ENCODE measurements around the gene GBX2.
"Not testable (repeated sequence)": the region's sequence is repeated elsewhere in the genome, so short reads cannot be mapped to it uniquely, and the experiment has no call there.

GBX2 gene

DNA sequence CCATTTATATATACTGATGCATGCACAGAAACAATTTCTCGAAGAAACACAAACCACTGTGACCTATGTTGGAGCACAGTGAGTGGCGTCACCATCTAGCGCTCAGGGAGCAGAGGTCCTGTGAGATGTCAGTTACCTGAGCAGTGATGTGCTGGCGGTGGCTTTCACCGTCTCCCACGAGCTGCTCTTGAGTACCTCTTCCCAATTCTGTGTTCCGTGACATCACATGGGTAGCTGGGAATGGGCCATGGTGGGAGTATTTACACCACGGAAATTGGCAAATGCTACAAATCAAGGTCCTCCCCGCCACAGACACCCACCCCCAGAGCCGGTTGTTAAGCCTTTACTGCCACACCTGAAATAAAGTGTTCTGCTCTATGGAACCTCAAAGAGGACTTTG lies 24.4 kb downstream of the GBX2 start:
- no peak for DNase-seq

DNA sequence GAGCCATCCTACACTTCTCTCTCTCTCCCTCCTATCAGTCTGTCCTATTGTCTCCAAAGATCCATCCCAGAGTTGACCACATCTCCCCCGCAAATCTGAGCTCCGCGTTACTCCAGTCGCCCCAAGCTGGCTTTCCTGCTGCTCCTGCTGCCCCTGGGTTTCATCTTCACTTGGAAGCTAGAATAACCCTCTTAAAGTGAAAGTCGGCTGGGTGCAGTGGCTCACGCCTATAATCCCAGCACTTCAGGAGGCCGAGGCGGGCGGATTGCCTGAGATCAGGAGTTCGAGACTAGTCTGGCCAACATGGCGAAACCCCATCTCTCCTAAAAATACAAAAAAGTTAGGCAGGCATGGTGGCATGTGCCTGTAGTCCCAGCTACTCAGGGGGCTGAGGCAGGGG lies 26.6 kb downstream of the GBX2 start:
- DNase-seq, result not testable (repeated sequence)

DNA sequence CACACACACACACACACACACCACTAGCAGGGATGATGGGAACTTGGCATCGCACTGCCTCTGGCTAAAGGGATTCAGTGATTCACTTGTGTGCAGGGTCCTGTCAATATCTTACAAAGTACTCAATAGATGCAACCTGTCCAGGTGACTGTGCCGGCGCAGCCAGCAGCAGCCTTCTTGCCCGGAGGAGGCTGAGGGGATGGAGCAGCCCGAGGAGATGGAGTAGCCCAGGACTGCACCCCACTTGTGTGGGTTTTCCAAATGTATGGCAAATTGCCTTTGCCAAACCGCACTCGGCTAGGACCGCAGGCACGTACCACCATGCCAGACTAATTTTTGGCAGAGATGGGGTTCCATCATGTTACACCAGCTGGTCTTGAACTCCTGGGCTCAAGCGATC lies 31.1 kb downstream of the GBX2 start:
- no peak for DNase-seq

- no peak for DNase-seq
These were observed 31.6 kb downstream of the GBX2 start for GRCh38 chr2:236136538-236136937.

GRCh38 chr2:236133410-236134012 lies 34.7 kb downstream of the GBX2 start:
- no peak for DNase-seq

- DNase-seq, result no peak
These were observed 37.0 kb downstream of the GBX2 start for GRCh38 chr2:236131073-236131692.

- DNase-seq, result no peak
These were observed 37.7 kb downstream of the GBX2 start for GRCh38 chr2:236130349-236130998.

GRCh38 chr2:236129935-236130334 lies 38.3 kb downstream of the GBX2 start:
- no peak for DNase-seq

GRCh38 chr2:236128321-236128720 lies 39.9 kb downstream of the GBX2 start:
- DNase-seq, result no peak

DNA sequence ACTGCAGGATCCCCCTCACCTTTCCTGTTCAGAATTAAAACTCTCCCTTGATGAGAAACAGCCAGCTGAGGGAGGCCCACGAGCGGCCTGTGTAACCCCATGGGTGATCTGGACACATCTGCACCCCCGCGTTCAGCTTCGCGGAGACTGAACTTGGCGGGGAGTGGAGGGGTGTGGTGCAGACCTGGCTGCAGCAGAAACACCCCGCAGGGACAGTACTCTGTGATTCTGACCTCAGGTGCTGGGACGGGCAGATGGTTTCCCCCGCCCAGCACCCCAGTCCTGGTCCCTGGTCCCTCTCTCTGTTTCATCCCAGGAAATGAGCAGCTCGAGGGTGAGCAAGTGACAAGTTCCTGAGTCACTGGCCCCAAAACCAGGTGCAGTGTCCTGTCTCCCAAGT lies 41.2 kb downstream of the GBX2 start:
- DNase-seq, result no peak

- DNase-seq, result no peak
These were observed 42.6 kb downstream of the GBX2 start for GRCh38 chr2:236125541-236125940.

GRCh38 chr2:236124182-236124893 lies 43.8 kb downstream of the GBX2 start:
- no peak for DNase-seq

- DNase-seq, result no peak
These were observed 44.5 kb downstream of the GBX2 start for GRCh38 chr2:236123716-236124115.

GRCh38 chr2:236122236-236122635 lies 46.0 kb downstream of the GBX2 start:
- no peak for DNase-seq

DNA sequence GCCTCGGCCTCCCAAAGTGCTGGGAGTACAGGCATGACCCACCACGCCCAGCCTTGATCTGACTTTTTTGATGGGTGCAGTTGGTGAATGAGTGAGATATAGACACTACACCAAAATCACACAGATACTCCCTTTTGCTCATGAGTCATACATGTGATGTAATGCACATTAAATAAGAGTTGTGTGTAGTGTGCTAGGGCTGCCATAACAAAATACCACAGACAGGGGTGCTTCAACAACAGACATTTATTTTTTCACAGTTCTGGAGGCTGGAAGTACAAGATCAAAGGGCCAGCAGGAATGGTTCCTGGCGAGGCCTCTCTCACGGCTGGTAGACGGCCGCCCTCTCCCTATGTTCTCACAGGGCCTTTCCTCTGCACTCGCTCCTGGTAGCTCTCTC lies 46.6 kb downstream of the GBX2 start:
- no peak for DNase-seq

GRCh38 chr2:236120829-236121228 lies 47.4 kb downstream of the GBX2 start:
- no peak for DNase-seq

DNA sequence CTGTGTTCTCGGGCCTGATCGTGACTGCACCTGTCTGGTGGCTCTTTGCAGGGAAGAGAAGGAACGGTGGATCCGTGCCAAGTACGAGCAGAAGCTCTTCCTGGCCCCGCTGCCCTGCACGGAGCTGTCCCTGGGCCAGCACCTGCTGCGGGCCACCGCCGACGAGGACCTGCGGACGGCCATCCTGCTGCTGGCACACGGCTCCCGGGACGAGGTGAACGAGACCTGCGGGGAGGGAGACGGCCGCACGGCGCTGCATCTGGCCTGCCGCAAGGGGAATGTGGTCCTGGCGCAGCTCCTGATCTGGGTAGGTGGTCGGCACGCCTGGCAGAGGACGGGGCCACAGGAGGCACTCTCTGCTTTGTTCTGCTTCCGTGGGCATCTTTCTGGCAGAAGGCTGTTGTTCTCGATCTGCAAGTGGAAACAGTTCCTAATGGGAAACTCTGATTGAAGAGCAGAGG lies 48.0 kb downstream of the GBX2 start:
- peak; percentile 80 for DNase-seq

DNA sequence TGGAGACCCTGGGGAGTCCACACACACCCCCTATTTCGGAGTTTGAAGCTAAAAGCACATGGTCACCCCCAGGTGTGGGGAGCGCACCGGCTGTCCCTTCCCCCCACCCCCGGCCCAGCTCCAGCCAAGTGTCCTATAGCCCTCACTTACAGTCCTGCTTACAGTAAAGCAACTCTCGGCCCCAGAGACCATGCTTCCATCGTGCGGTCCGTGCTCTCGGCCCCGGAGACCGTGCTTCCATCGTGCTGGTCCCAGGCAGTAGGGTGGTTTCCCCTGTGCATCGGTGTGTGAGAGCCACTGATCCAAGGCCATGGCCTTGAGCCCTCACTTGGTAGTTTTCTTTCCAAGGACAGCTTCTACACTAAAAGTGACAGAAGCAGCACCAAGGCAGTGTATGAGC lies 48.7 kb downstream of the GBX2 start:
- no peak for DNase-seq

DNA sequence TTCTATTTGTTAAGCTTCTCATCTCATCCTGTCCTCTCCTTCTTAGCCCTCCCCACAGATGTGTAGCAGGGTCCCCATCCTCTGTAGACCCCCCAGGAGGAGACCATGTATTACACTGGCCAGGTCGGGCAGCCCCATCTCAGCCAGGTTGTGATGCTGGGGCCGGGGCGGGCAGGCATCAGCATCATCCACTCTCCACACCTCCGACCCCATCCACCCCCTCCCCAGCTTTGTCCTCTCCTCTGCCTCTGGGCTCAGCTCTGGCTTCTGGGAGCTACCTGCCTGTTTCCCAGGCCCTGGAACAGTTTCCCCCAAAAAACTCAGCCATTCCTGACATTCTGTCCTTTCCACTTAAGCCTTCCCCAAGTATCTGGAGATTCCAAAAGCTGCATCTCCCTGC lies 49.2 kb downstream of the GBX2 start:
- DNase-seq, result no peak

GRCh38 chr2:236117861-236118269 lies 50.3 kb downstream of the GBX2 start:
- peak; percentile 23 for DNase-seq

- DNase-seq, result no peak
These were observed 50.8 kb downstream of the GBX2 start for GRCh38 chr2:236117401-236117800.
